Measurements from ENCODE around the gene ACTL9. TPM values are rescaled to one million over a fixed set of nuclear protein-coding genes. Genes with fewer than 3 reads are reported as not detected.

The ACTL9 gene
- polyA plus RNA-seq, 1 of the 3 experiments (the other 2 are of a cell fraction) = not detected

- DNase-seq = no peak
- no peaks in the 10 kb centered on the region for H4K20me1 ChIP-seq (ENCODE audit: insufficient read depth)
- no peak overlapping the region for H3K4me2 ChIP-seq
- H3K4me3 ChIP-seq (ENCODE audit: low read depth in 2 of 2, low read length in 1 of 2) = no peak overlapping the region
- no peaks in the 10 kb centered on the region for H3F3A ChIP-seq (replicated peaks; ENCODE audit: insufficient read depth)
- no peaks in the 10 kb centered on the region for H3K9me2 ChIP-seq
- H3K27ac ChIP-seq (ENCODE audit: low read depth in 2 of 2, low read length in 1 of 2) = no peak overlapping the region
- no peaks in the 10 kb centered on the region for H3K4me1 ChIP-seq (ENCODE audit: control insufficient read depth in 1 of 2, insufficient read depth in 2 of 2, low read depth in 1 of 2, low read length in 1 of 2)
- 3% methylated on average over 5 of the region's 5 CpGs for WGBS (ENCODE audit: low lambda C conversion rate)
- H3K9me3 ChIP-seq = no peaks in the 10 kb centered on the region
- H3K9ac ChIP-seq = no peak overlapping the region
- TF ChIP-seq FOSL2 (IDR thresholded peaks at IDR 0.05; ENCODE audit: borderline replicate concordance, low read depth) = no peak
- TF ChIP-seq USF2 (IDR thresholded peaks at IDR 0.05; ENCODE audit: borderline replicate concordance, low read depth, low read length) = no peak
- no peak for TF ChIP-seq RXRA (IDR thresholded peaks at IDR 0.05; ENCODE audit: borderline replicate concordance, low read depth)
- no peak for TF ChIP-seq MEF2A (IDR thresholded peaks at IDR 0.05; ENCODE audit: borderline replicate concordance, low read depth)
- no peak for TF ChIP-seq TEAD4 (IDR thresholded peaks at IDR 0.05; ENCODE audit: borderline replicate concordance, insufficient read depth)
- TF ChIP-seq GABPA (IDR thresholded peaks at IDR 0.05; ENCODE audit: low read depth) = no peak
- TF ChIP-seq JUND (IDR thresholded peaks at IDR 0.05) = no peak
- TF ChIP-seq FOXM1 (IDR thresholded peaks at IDR 0.05; ENCODE audit: low read depth) = no peak
- no peak for TF ChIP-seq CTCF (IDR thresholded peaks at IDR 0.05)
- no peak for TF ChIP-seq MAX (IDR thresholded peaks at IDR 0.05; ENCODE audit: low read depth)
- no peak for TF ChIP-seq CHD2 (IDR thresholded peaks at IDR 0.05; ENCODE audit: low read length, partially characterized antibody)
- no peak for TF ChIP-seq NFIC (IDR thresholded peaks at IDR 0.05; ENCODE audit: borderline replicate concordance)
- ChIA-PET POLR2A (interaction anchor here (0.6 kb wide), 1 partner anchor 90 kb away, joined by 4 read pairs; no protein-coding TSS in a partner anchor), CTCF (no interaction called here)
- H3K36me3 ChIP-seq (replicated peaks in 1 of 2; ENCODE audit: control insufficient read depth in 1 of 2, insufficient read depth in 2 of 2, low read length in 1 of 2) = no peaks in the 10 kb centered on the region
- H3K27me3 ChIP-seq (ENCODE audit: insufficient read depth) = no peaks in the 10 kb centered on the region; the same call in 1 of the 2 replicates
- H3K79me2 ChIP-seq (ENCODE audit: insufficient read depth) = no peaks in the 10 kb centered on the region
- H2AFZ ChIP-seq (ENCODE audit: low read depth) = no peak overlapping the region
These were observed 17.8 kb downstream of the ACTL9 start for GRCh38 chr19:8680676-8681344.

GRCh38 chr19:8678244-8678807 is 20.3 kb downstream of the ACTL9 start:
- H2AFZ ChIP-seq (ENCODE audit: low read depth) = no peak overlapping the region
- H3K4me2 ChIP-seq = no peak overlapping the region
- no peaks in the 10 kb centered on the region for H3K36me3 ChIP-seq (replicated peaks in 1 of 2; ENCODE audit: control insufficient read depth in 1 of 2, insufficient read depth in 2 of 2, low read length in 1 of 2)
- H3K27me3 ChIP-seq (ENCODE audit: insufficient read depth) = peaks cover 6% of the 10 kb centered on the region; the same call in 1 of the 2 replicates
- DNase-seq = no peak
- no peaks in the 10 kb centered on the region for H3F3A ChIP-seq (replicated peaks; ENCODE audit: insufficient read depth)
- H3K27ac ChIP-seq (ENCODE audit: low read depth in 2 of 2, low read length in 1 of 2) = no peak overlapping the region
- no peaks in the 10 kb centered on the region for H3K79me2 ChIP-seq (ENCODE audit: insufficient read depth)
- H3K9ac ChIP-seq = no peak overlapping the region
- H3K4me1 ChIP-seq (ENCODE audit: control insufficient read depth in 1 of 2, insufficient read depth in 2 of 2, low read depth in 1 of 2, low read length in 1 of 2) = no peaks in the 10 kb centered on the region
- ChIA-PET POLR2A (no interaction called here), CTCF (no interaction called here)
- H4K20me1 ChIP-seq (ENCODE audit: insufficient read depth) = no peaks in the 10 kb centered on the region
- no peak for TF ChIP-seq MEF2A (IDR thresholded peaks at IDR 0.05; ENCODE audit: borderline replicate concordance, low read depth)
- no peak for TF ChIP-seq GABPA (IDR thresholded peaks at IDR 0.05; ENCODE audit: low read depth)
- TF ChIP-seq FOXJ3 (CRISPR knock-in tag; IDR thresholded peaks at IDR 0.05) = no peak
- H3K9me3 ChIP-seq = no peaks in the 10 kb centered on the region
- H3K9me2 ChIP-seq = no peaks in the 10 kb centered on the region
- no peak overlapping the region for H3K4me3 ChIP-seq (ENCODE audit: low read depth in 2 of 2, low read length in 1 of 2)

Measured in SK-N-SH (cell line).